22Rv1 (cell line): Measurements from ENCODE around the gene CEP135.

Experiments used
- ZFX ChIP-seq: fragments of 450-650 bp; IDR thresholded peaks from 2 replicates; pipeline ENCODE4 v1.6.1; 2017; ENCODE audit warnings: antibody characterized with exemption, borderline replicate concordance
- TF ChIP-seq, protein P1 (sequence below): fragments of 450-650 bp; IDR thresholded peaks from 2 replicates; pipeline ENCODE4 v1.5.1; 2017; ENCODE audit warnings: mild to moderate bottlenecking

DNA sequence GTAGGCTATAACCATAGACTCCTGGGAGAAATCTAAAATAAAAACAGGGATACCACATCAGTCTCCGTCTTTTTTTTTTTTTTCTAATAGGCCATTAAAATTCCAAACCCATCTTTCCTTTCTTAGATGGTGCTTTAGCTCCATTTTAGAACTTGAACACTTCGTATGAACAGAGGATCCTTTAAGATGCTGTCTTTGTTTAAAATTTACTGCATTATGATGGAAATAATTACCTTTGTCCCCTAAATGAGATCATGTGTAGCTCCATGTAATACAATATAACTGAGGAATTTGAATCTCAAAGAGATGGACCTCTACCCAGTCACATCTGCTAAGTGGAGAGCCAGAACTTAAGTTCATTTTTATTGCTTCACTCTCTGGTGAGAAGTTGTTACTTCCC is 47.9 kb downstream of the CEP135 start:
- TF ChIP-seq, protein P1, sequence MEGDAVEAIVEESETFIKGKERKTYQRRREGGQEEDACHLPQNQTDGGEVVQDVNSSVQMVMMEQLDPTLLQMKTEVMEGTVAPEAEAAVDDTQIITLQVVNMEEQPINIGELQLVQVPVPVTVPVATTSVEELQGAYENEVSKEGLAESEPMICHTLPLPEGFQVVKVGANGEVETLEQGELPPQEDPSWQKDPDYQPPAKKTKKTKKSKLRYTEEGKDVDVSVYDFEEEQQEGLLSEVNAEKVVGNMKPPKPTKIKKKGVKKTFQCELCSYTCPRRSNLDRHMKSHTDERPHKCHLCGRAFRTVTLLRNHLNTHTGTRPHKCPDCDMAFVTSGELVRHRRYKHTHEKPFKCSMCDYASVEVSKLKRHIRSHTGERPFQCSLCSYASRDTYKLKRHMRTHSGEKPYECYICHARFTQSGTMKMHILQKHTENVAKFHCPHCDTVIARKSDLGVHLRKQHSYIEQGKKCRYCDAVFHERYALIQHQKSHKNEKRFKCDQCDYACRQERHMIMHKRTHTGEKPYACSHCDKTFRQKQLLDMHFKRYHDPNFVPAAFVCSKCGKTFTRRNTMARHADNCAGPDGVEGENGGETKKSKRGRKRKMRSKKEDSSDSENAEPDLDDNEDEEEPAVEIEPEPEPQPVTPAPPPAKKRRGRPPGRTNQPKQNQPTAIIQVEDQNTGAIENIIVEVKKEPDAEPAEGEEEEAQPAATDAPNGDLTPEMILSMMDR, result no peak
- TF ChIP-seq ZFX, result no peak
